ENCODE measurements around the gene ELP6. TPM values are rescaled to one million over a fixed set of nuclear protein-coding genes. Genes with fewer than 3 reads are reported as not detected.
"Not testable (repeated sequence)": the region's sequence is repeated elsewhere in the genome, so short reads cannot be mapped to it uniquely, and the experiment has no call there.

Gene ELP6
- total RNA-seq, 2 donors from 2014 or later, result 14.9 to 16.7 TPM

DNA sequence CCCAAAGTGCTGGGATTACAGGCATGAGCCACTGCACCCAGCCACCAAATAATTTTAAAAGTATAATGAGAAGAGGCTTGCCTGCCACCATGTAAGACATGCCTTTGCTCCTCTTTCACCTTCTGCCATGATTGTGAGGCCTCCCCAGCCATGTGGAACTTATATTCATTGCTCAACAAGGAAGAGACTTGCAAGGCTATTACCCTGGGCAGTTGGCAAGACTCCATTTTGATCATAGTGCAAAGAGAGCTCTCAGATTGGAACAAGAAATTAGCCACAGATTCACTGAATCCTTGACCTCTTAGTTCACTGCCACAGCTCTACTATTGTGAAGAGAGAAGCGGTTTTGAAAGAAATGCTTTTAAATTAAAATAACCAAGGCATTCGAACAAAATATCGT lies 43.9 kb downstream of the ELP6 start:
- no peaks in the 10 kb centered on the region for H3K9me3 ChIP-seq
- H3K4me3 ChIP-seq, result no peak overlapping the region
- peaks cover 0 to 19% of the 10 kb centered on the region in 2 donors for H3K4me1 ChIP-seq
- H3K27me3 ChIP-seq, result no peaks in the 10 kb centered on the region
- TF ChIP-seq, protein P1, sequence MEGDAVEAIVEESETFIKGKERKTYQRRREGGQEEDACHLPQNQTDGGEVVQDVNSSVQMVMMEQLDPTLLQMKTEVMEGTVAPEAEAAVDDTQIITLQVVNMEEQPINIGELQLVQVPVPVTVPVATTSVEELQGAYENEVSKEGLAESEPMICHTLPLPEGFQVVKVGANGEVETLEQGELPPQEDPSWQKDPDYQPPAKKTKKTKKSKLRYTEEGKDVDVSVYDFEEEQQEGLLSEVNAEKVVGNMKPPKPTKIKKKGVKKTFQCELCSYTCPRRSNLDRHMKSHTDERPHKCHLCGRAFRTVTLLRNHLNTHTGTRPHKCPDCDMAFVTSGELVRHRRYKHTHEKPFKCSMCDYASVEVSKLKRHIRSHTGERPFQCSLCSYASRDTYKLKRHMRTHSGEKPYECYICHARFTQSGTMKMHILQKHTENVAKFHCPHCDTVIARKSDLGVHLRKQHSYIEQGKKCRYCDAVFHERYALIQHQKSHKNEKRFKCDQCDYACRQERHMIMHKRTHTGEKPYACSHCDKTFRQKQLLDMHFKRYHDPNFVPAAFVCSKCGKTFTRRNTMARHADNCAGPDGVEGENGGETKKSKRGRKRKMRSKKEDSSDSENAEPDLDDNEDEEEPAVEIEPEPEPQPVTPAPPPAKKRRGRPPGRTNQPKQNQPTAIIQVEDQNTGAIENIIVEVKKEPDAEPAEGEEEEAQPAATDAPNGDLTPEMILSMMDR (IDR thresholded peaks at IDR 0.05), result no peak
- H3K27ac ChIP-seq, result no peak overlapping the region
- DNase-seq (ENCODE audit: low spot score), result no peak
- no peaks in the 10 kb centered on the region for H3K36me3 ChIP-seq

- not testable (repeated sequence) for H3K27ac ChIP-seq; H3K4me1 ChIP-seq; H3K36me3 ChIP-seq; DNase-seq (ENCODE audit: low spot score); H3K27me3 ChIP-seq; H3K4me3 ChIP-seq; H3K9me3 ChIP-seq
Observed at GRCh38 chr3:47468315-47468714, 45.2 kb downstream of the ELP6 start.

- Histone ChIP-seq H3K27me3 (no peaks in the 10 kb centered on the region), H3K27ac (no peak overlapping the region), H3K9me3 (no peaks in the 10 kb centered on the region), H3K36me3 (no peaks in the 10 kb centered on the region), H3K4me1 (peaks cover 0 to 7% of the 10 kb centered on the region in 2 donors), H3K4me3 (no peak overlapping the region)
- DNase-seq (ENCODE audit: low spot score), result no peak
- TF ChIP-seq, protein P1 (IDR thresholded peaks at IDR 0.05), result no peak
Observed at GRCh38 chr3:47464588-47464987, 48.9 kb downstream of the ELP6 start.

- H3K4me1 ChIP-seq; H3K27me3 ChIP-seq; H3K27ac ChIP-seq; H3K4me3 ChIP-seq; H3K9me3 ChIP-seq; DNase-seq (ENCODE audit: low spot score); H3K36me3 ChIP-seq: not testable (repeated sequence)
Observed at GRCh38 chr3:47459534-47460085, 53.9 kb downstream of the ELP6 start.

DNA sequence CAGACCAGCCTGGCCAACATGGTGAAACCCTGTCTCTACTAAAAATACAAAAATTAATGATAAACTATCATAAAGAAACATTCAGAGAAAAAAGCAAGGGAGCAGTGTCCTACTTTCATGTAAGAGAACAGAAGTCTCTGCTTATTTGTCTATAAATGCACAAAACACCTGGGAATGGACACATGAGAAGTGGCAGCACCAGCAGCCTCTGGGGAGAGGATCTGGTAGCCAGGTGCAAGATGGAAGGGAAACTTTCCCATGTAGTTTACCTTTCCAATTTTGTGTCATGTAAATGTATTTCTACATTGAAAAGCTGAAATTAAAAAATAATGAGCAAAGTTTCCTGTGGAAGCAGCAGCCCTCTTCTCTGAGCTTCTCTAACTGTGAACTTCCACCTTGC lies 56.5 kb downstream of the ELP6 start:
- H3K36me3 ChIP-seq, result no peaks in the 10 kb centered on the region
- DNase-seq (ENCODE audit: low spot score), result no peak
- no peaks in the 10 kb centered on the region for H3K27me3 ChIP-seq
- no peak overlapping the region for H3K4me3 ChIP-seq
- no peak overlapping the region for H3K27ac ChIP-seq
- no peaks in the 10 kb centered on the region for H3K4me1 ChIP-seq
- TF ChIP-seq, protein P1 (IDR thresholded peaks at IDR 0.05), result no peak
- H3K9me3 ChIP-seq, result no peaks in the 10 kb centered on the region

GRCh38 chr3:47455806-47456452 lies 57.6 kb downstream of the ELP6 start:
- Histone ChIP-seq H3K9me3 (no peaks in the 10 kb centered on the region), H3K4me1 (no peaks in the 10 kb centered on the region), H3K27ac (no peak overlapping the region), H3K27me3 (no peaks in the 10 kb centered on the region), H3K4me3 (no peak overlapping the region), H3K36me3 (no peaks in the 10 kb centered on the region)
- DNase-seq (ENCODE audit: low spot score), result no peak
- TF ChIP-seq, protein P1 (IDR thresholded peaks at IDR 0.05), result no peak

Measured in right atrium auricular region (tissue), 2 donors.